ENCODE data around the gene GBX2.
"Not testable (repeated sequence)": the region's sequence is repeated elsewhere in the genome, so short reads cannot be mapped to it uniquely, and the experiment has no call there.

The GBX2 gene

DNA sequence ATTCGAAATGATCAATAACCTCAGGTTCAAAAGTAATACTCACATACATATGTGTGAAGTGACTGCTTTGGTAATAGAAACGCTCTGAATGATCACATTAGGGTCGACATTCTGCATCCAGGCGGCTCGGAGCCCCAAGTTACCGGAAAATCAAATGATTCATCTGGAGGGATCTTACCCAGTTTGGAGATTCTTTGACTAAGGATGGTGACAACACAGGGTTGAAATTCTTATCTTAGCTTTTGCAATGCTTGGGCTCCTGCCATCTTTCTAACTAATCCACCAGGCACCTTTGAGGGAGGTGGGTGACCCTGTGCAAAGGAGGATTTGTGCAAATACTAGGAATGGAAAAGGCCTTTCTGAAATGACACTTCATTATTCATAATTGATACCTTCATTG is 10.8 kb downstream of the GBX2 start:
- Mint-ChIP-seq H3K27ac (no peak overlapping the region), H3K4me3 (no peak overlapping the region), H3K4me1 (ENCODE audit: low read depth) (no peaks in the 10 kb centered on the region), H3K9me3 (ENCODE audit: low read depth) (peaks cover 14% of the 10 kb centered on the region), H3K36me3 (peaks cover 2% of the 10 kb centered on the region), H3K27me3 (peaks cover 26% of the 10 kb centered on the region)

DNA sequence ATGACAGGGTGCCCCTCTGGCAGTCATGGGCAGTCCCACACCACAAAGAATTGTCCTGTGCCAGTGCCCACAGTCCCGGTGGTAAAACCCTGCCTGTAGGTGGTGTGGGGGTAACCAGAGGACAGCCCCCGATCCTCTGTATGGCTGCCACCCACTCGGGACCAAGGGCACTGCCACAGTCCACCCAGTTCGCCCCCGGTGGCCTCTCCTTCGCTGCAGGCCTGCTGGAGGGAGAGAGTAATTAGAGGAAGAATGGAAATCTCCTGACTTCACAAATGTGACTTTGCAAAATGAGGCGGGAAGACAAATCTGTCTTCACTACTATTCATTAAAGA is 11.4 kb downstream of the GBX2 start:
- Mint-ChIP-seq H3K4me1 (ENCODE audit: low read depth) (no peaks in the 10 kb centered on the region), H3K9me3 (ENCODE audit: low read depth) (peaks cover 14% of the 10 kb centered on the region), H3K4me3 (no peak overlapping the region), H3K27ac (no peak overlapping the region), H3K36me3 (peaks cover 2% of the 10 kb centered on the region), H3K27me3 (peaks cover 26% of the 10 kb centered on the region)

DNA sequence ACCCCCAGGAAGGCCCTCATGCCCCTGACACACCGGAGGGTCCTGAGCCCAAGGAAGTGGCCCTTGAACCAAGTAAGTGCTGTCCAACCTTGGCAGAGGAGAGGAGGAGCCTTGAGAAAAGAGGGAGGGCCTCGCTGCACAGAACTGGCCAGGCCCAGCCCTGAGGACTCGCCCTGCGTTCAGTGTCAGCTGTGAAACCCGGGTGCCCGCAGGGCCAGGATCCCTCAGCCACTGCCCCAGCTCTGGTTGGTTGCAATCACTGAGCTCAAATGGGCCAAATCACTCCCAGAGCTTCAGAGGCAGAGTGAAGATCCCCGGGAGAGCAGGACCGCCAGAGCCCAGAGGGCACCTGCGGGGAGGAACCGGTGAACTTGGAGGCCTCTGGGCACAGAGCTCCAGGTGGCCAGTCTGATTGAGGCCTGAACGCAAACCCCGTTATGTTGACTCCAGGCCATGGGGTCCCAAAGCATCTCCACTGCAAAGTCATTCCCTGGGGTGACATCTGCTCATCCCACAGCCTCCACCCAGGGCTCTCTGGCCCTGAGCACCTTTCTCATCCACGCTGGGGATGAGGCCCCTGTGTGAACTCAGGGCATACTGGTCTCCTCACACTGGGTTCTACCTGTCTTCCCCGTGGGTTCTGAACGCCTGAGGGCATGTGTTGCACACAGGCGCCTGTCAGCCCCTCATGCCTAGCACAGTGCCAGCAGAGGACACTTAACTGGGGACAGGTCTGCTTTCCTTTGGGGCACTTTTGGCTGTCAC is 11.9 kb downstream of the GBX2 start:
- Mint-ChIP-seq H3K36me3 (peaks cover 2% of the 10 kb centered on the region), H3K4me1 (ENCODE audit: low read depth) (no peaks in the 10 kb centered on the region), H3K4me3 (no peak overlapping the region), H3K9me3 (ENCODE audit: low read depth) (peaks cover 14% of the 10 kb centered on the region), H3K27me3 (peaks cover 26% of the 10 kb centered on the region), H3K27ac (no peak overlapping the region)

DNA sequence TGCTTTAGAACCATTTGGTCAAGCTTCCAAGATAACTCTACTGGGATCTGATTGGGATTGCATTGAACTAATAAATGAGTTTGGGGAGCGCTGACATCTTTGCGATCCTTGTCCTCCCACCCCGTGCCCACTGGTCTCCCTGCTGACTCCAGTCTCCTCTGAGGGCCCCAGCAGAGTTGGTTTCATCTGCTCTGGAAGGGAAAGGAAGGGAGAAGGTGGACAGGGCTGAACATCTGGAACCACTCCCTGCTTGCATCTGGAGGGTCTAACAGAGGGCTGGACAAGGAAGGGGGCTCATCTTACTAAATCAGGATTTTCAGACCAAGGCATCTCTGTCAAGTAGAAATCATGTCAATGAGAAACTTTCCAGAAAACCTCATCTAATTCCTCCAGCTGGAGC is 12.8 kb downstream of the GBX2 start:
- Mint-ChIP-seq H3K4me3 (no peak overlapping the region), H3K9me3 (ENCODE audit: low read depth) (peaks cover 16% of the 10 kb centered on the region), H3K27me3 (peaks cover 24% of the 10 kb centered on the region), H3K36me3 (peaks cover 2% of the 10 kb centered on the region), H3K4me1 (ENCODE audit: low read depth) (no peaks in the 10 kb centered on the region), H3K27ac (no peak overlapping the region)

DNA sequence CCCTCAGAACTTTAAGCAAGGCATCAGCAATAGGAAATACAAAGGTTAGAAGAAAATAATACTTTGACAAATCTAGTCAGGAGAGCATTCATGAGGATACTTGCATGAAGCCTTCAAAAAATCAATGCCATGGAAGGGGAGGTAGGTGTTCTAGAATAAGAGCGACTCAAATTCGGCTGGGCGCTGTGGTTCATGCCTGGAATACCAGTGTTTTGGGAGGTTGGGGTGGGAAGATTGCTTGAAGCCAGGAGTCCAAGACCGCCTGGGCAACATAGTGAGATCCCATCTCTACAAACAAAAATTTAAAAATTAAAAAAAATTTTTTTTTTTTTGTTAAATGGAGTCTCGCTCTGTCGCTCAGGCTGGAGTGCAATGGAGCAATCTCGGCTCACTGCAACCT is 21.8 kb downstream of the GBX2 start:
- Mint-ChIP-seq H3K4me1 (ENCODE audit: low read depth) (no peaks in the 10 kb centered on the region), H3K4me3 (no peak overlapping the region), H3K36me3 (no peaks in the 10 kb centered on the region), H3K9me3 (ENCODE audit: low read depth) (peaks cover 5% of the 10 kb centered on the region), H3K27me3 (peaks cover 17% of the 10 kb centered on the region), H3K27ac (no peak overlapping the region)

DNA sequence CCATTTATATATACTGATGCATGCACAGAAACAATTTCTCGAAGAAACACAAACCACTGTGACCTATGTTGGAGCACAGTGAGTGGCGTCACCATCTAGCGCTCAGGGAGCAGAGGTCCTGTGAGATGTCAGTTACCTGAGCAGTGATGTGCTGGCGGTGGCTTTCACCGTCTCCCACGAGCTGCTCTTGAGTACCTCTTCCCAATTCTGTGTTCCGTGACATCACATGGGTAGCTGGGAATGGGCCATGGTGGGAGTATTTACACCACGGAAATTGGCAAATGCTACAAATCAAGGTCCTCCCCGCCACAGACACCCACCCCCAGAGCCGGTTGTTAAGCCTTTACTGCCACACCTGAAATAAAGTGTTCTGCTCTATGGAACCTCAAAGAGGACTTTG is 24.4 kb downstream of the GBX2 start:
- Mint-ChIP-seq H3K4me1 (ENCODE audit: low read depth) (no peaks in the 10 kb centered on the region), H3K27me3 (peaks cover 24% of the 10 kb centered on the region), H3K9me3 (ENCODE audit: low read depth) (no peaks in the 10 kb centered on the region), H3K36me3 (no peaks in the 10 kb centered on the region), H3K4me3 (no peak overlapping the region), H3K27ac (no peak overlapping the region)

DNA sequence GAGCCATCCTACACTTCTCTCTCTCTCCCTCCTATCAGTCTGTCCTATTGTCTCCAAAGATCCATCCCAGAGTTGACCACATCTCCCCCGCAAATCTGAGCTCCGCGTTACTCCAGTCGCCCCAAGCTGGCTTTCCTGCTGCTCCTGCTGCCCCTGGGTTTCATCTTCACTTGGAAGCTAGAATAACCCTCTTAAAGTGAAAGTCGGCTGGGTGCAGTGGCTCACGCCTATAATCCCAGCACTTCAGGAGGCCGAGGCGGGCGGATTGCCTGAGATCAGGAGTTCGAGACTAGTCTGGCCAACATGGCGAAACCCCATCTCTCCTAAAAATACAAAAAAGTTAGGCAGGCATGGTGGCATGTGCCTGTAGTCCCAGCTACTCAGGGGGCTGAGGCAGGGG is 26.6 kb downstream of the GBX2 start:
- not testable (repeated sequence) for H3K27ac Mint-ChIP-seq; H3K4me3 Mint-ChIP-seq; H3K9me3 Mint-ChIP-seq (ENCODE audit: low read depth); H3K4me1 Mint-ChIP-seq (ENCODE audit: low read depth); H3K36me3 Mint-ChIP-seq
- H3K27me3 Mint-ChIP-seq = peaks cover 25% of the 10 kb centered on the region

DNA sequence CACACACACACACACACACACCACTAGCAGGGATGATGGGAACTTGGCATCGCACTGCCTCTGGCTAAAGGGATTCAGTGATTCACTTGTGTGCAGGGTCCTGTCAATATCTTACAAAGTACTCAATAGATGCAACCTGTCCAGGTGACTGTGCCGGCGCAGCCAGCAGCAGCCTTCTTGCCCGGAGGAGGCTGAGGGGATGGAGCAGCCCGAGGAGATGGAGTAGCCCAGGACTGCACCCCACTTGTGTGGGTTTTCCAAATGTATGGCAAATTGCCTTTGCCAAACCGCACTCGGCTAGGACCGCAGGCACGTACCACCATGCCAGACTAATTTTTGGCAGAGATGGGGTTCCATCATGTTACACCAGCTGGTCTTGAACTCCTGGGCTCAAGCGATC is 31.1 kb downstream of the GBX2 start:
- Mint-ChIP-seq H3K27me3 (peaks cover 9% of the 10 kb centered on the region), H3K9me3 (ENCODE audit: low read depth) (no peaks in the 10 kb centered on the region), H3K4me1 (ENCODE audit: low read depth) (no peaks in the 10 kb centered on the region), H3K36me3 (no peaks in the 10 kb centered on the region), H3K4me3 (no peak overlapping the region), H3K27ac (no peak overlapping the region)

DNA sequence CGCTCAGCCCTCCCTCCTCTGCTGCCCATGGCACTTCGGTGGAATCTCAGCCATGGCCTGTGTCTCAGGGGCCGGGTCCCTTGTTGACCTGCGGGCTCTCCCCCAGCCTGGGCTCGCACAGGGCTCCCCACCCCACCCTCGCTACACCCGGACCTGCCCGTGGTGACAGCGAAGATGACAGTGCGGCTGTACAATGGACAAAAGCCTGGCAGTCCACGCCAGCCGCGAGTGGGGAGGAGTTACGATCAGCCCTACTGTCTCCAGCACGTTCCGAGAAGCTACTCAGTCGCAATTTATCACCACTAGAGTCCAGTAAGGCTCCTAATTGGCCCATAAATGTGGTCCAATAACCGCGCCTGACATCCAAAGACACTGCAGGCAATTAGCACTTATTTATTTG is 31.6 kb downstream of the GBX2 start:
- H3K9me3 Mint-ChIP-seq (ENCODE audit: low read depth) = no peaks in the 10 kb centered on the region
- no peak overlapping the region for H3K4me3 Mint-ChIP-seq
- H3K4me1 Mint-ChIP-seq (ENCODE audit: low read depth) = no peaks in the 10 kb centered on the region
- no peak overlapping the region for H3K27ac Mint-ChIP-seq
- peaks cover 8% of the 10 kb centered on the region for H3K27me3 Mint-ChIP-seq
- H3K36me3 Mint-ChIP-seq = no peaks in the 10 kb centered on the region

DNA sequence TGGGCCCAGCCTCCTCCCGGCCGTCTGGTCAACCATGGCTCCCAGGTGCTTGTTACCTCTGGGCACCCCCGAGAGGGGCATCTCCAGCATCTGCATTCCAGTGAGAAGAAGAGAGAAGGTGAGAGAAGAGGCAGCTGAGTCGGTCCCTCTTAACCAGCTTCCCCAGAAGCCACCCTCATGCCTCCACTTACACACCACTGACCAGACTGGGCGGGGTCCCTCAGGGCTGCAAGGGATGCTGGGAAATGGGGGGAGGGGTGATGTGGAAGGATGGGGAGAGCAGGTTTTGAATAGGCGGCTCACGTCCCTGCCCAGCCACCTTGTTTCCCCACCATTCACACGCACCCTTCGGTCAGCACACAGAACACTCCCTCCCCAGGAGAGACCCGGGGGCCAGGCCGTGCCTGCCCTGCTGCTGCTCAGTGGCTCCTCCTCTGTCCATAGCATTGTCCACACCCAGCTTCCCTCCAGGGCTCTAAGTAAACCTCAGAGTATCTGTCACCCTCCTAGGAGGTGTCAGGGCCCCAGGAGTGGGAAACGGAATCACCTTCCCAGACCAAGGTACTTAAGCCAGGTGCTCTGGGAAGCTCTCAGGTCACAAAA is 34.7 kb downstream of the GBX2 start:
- H3K36me3 Mint-ChIP-seq = no peaks in the 10 kb centered on the region
- no peak overlapping the region for H3K27ac Mint-ChIP-seq
- H3K4me3 Mint-ChIP-seq = no peak overlapping the region
- no peaks in the 10 kb centered on the region for H3K27me3 Mint-ChIP-seq
- H3K4me1 Mint-ChIP-seq (ENCODE audit: low read depth) = no peaks in the 10 kb centered on the region
- no peaks in the 10 kb centered on the region for H3K9me3 Mint-ChIP-seq (ENCODE audit: low read depth)

DNA sequence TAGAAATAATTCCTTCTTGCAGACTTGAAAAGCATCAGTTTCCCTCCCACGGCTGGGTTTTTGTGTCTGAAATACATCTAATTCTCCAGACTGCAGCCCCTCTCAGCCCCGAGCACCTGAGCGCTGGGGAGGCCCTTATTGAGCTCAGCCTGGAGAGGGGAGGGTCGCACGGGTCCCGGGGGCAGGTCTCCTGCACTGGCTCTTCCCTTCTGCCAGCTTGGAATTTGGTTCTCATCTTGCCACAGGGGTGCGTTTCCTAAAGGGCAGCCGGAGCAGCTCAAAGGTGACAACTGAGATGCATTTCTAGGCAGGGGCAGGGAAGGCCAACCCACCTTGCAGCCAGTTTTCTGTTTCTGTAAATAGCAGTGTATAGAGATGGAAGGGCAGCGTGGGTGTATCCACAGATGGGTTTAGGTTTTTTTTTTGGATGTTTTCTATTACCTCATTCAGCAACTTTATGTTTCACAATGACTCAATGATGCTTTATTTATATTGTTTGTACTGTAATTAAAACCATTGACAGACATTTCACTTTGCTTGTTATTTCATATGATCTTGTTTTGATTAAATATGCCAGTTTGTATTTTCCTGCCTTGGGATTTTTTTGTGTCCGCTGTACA is 37.0 kb downstream of the GBX2 start:
- no peaks in the 10 kb centered on the region for H3K4me1 Mint-ChIP-seq (ENCODE audit: low read depth)

DNA sequence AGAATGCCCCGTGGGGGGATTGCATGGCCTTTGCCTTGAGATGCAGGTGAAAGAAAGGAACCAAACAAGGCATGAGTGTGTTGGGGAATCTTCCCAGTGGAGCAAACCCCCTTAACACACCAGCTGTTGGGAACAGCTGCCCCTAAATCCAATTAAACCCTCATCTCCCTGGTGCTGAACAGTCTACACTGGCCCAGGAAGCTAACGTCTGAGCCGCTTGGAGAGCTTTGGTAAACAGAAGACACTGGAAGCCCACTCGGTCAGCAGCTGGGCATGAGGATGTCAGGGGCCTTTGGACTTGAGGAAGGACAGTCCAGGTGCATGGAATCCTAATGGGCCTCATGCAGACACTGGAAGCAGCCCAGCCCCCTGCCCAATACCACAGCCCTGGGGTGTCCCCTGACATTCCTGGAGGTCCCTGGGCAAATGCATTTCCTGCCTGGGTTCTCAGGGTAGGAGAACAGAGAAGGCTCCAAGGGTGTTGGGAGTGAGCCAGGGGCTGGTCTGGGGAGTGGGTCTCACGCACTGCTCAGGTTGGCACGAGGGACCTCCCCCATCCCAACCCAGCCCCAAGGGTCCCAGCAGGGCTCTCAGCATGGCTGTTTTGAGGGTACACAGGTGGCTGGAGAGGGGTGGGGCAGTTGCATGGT is 37.7 kb downstream of the GBX2 start:
- H3K9me3 Mint-ChIP-seq (ENCODE audit: low read depth) = no peaks in the 10 kb centered on the region
- H3K27me3 Mint-ChIP-seq = no peaks in the 10 kb centered on the region
- H3K4me3 Mint-ChIP-seq = no peak overlapping the region
- no peaks in the 10 kb centered on the region for H3K36me3 Mint-ChIP-seq
- H3K4me1 Mint-ChIP-seq (ENCODE audit: low read depth) = no peaks in the 10 kb centered on the region
- H3K27ac Mint-ChIP-seq = no peak overlapping the region

More for the DNA sequence above, 37.0 kb downstream of the GBX2 start:
- Mint-ChIP-seq H3K36me3 (no peaks in the 10 kb centered on the region), H3K27me3 (no peaks in the 10 kb centered on the region), H3K4me3 (no peak overlapping the region), H3K27ac (no peak overlapping the region), H3K9me3 (ENCODE audit: low read depth) (no peaks in the 10 kb centered on the region)

DNA sequence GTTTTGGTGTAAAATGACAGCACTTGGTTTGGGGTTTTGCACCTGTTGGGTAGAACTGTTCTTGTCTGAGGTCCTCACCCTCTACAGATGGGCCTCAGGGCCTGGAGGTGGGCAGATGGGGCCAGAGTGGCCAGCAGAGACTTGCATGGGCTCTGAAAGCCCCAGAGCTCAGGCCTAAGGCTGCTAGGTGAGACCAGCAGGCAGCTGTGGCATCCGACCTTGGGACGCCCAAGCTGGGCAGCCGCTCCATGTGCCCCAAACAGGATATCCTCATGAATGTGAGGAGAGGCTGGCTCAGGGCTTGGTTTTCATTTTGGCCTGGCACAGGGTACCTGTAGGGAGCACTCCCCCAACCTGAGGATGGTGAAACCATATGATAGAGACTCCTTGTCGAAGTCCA is 38.3 kb downstream of the GBX2 start:
- H3K4me3 Mint-ChIP-seq = no peak overlapping the region
- no peak overlapping the region for H3K27ac Mint-ChIP-seq
- no peaks in the 10 kb centered on the region for H3K27me3 Mint-ChIP-seq
- H3K4me1 Mint-ChIP-seq (ENCODE audit: low read depth) = no peaks in the 10 kb centered on the region
- no peaks in the 10 kb centered on the region for H3K9me3 Mint-ChIP-seq (ENCODE audit: low read depth)
- H3K36me3 Mint-ChIP-seq = no peaks in the 10 kb centered on the region

DNA sequence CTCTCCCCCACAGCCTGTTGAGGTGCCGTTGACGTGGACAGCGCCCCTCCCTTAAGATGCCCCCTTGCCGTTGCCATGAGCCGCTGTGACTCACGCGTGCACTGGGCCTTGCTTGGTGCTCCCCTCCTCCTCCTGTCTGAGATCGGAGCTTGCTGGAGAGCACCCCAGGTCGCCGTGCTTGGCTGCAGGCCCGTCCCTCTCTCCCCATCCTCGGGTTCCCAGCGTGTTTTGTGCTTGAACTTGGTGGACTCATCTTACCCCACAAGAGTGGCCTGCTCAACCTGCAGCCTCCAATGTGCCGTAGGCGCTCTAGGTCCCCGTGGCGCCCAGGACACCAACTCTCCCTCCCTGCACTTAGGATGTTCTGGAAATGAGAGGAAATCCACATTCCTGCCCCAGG is 39.9 kb downstream of the GBX2 start:
- Mint-ChIP-seq H3K4me3 (no peak overlapping the region), H3K4me1 (ENCODE audit: low read depth) (no peaks in the 10 kb centered on the region), H3K27me3 (no peaks in the 10 kb centered on the region), H3K36me3 (no peaks in the 10 kb centered on the region), H3K9me3 (ENCODE audit: low read depth) (no peaks in the 10 kb centered on the region), H3K27ac (no peak overlapping the region)

DNA sequence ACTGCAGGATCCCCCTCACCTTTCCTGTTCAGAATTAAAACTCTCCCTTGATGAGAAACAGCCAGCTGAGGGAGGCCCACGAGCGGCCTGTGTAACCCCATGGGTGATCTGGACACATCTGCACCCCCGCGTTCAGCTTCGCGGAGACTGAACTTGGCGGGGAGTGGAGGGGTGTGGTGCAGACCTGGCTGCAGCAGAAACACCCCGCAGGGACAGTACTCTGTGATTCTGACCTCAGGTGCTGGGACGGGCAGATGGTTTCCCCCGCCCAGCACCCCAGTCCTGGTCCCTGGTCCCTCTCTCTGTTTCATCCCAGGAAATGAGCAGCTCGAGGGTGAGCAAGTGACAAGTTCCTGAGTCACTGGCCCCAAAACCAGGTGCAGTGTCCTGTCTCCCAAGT is 41.2 kb downstream of the GBX2 start:
- no peak overlapping the region for H3K4me3 Mint-ChIP-seq
- H3K36me3 Mint-ChIP-seq = no peaks in the 10 kb centered on the region
- no peaks in the 10 kb centered on the region for H3K9me3 Mint-ChIP-seq (ENCODE audit: low read depth)
- H3K4me1 Mint-ChIP-seq (ENCODE audit: low read depth) = no peaks in the 10 kb centered on the region
- no peaks in the 10 kb centered on the region for H3K27me3 Mint-ChIP-seq
- no peak overlapping the region for H3K27ac Mint-ChIP-seq

Measured in activated naive CD8-positive, alpha-beta T cell (primary cell).